ENCODE results near the gene LACC1. TPM values are rescaled to one million over a fixed set of nuclear protein-coding genes. Genes with fewer than 3 reads are reported as not detected.

Gene LACC1
- total and polyA plus RNA-seq, 2 donors (not counting 3 experiments of a cell fraction or from before 2014, with no cell fraction given), result 1.2 to 4.0 TPM

DNA sequence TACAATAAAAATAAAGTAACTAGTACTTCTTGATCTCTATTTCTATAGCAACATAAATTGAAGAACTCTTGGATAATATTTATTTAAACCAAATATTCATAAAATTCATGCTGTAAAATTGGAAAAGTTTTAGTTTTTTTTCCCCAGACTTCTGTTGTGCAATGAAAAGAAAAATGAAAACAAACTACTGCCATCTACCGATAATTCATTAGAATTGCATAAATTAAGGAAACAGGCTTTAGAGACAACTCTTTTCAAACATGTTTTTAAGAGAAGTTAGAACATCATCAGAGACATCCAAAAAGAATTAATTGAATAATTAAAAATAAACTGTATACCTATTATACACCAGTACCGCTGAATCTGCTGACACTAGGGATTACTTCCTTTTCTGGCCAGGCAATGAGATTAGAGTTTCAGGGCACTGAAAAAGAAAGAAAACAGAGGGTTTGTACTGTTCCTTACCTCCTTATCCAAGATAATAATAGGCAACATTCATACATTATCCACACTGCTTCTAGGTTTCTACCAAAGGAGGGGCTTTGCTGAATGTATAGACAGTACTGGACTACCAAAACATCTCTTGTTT lies 5.1 kb upstream of the LACC1 start:
- DNase-seq (ENCODE audit: low read depth, low spot score) (peak; percentile 34), FAIRE-seq (peak; percentile 60)
- Histone ChIP-seq H3K4me2 (ENCODE audit: insufficient read depth, low read length) (no peak overlapping the region), H3K79me2 (ENCODE audit: control insufficient read depth, insufficient read depth, low read length) (no peaks in the 10 kb centered on the region), H3K27me3 (ENCODE audit: control insufficient read depth in 2 of 2, insufficient read depth in 2 of 2, low read length in 2 of 2) (no peaks in the 10 kb centered on the region), H3K4me1 (ENCODE audit: control insufficient read depth, extremely low read depth, insufficient read depth, low read length) (peaks cover 8% of the 10 kb centered on the region), H3K27ac (ENCODE audit: insufficient read depth, low read depth, low read length) (no peak overlapping the region), H2AFZ (ENCODE audit: low read depth, low read length) (no peak overlapping the region), H3K4me3 (replicated peaks in 1 of 3; ENCODE audit: insufficient read depth in 1 of 3, low read depth in 1 of 3, low read length in 3 of 3) (no peak overlapping the region), H3K9me3 (replicated peaks; ENCODE audit: control insufficient read depth, insufficient read depth, low read length) (no peaks in the 10 kb centered on the region), H3K36me3 (ENCODE audit: control insufficient read depth in 2 of 2, extremely low read depth in 1 of 2, insufficient read depth in 2 of 2, low read length in 2 of 2) (peaks cover 0 to 3% of the 10 kb centered on the region in 2 experiments), H3K9ac (replicated peaks; ENCODE audit: extremely low read depth, insufficient read depth, low read length) (no peak overlapping the region), H4K20me1 (replicated peaks; ENCODE audit: control insufficient read depth, extremely low read depth, insufficient read depth, low read length) (peaks cover 2% of the 10 kb centered on the region), H3K9me1 (replicated peaks; ENCODE audit: control insufficient read depth, extremely low read depth, insufficient read depth, low read length) (no peaks in the 10 kb centered on the region)
- POLR2A ChIA-PET, result no interaction called here
- BruUV-seq (replicated peaks), result no TSS peak
- TF ChIP-seq JUN (IDR thresholded peaks at IDR 0.05; ENCODE audit: borderline replicate concordance, insufficient read depth, insufficient read length, low read depth), result no peak
- TF ChIP-seq, protein P1, sequence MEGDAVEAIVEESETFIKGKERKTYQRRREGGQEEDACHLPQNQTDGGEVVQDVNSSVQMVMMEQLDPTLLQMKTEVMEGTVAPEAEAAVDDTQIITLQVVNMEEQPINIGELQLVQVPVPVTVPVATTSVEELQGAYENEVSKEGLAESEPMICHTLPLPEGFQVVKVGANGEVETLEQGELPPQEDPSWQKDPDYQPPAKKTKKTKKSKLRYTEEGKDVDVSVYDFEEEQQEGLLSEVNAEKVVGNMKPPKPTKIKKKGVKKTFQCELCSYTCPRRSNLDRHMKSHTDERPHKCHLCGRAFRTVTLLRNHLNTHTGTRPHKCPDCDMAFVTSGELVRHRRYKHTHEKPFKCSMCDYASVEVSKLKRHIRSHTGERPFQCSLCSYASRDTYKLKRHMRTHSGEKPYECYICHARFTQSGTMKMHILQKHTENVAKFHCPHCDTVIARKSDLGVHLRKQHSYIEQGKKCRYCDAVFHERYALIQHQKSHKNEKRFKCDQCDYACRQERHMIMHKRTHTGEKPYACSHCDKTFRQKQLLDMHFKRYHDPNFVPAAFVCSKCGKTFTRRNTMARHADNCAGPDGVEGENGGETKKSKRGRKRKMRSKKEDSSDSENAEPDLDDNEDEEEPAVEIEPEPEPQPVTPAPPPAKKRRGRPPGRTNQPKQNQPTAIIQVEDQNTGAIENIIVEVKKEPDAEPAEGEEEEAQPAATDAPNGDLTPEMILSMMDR (IDR thresholded peaks at IDR 0.05; ENCODE audit: extremely low read depth in 1 of 2, insufficient read depth in 1 of 2, low read depth in 1 of 2, low read length in 2 of 2), result peak; percentile 19 to 28
- CTCF ChIA-PET, result interaction anchor here (0.9 to 2.1 kb wide), 7 partner anchors 43 to 1540 kb away, joined by 3 to 11 read pairs (median 3); no protein-coding TSS in a partner anchor
- intact Hi-C loops (cut with micrococcal nuclease), result loop anchor here (1.0 to 10.0 kb wide), 6 partner anchors 67 to 1280 kb away; no protein-coding TSS in a partner anchor
- dilution Hi-C loops (cut with MboI; ENCODE audit: extremely low pct_ligation_motif_present, low sequenced_read_pairs), result no loop called here

DNA sequence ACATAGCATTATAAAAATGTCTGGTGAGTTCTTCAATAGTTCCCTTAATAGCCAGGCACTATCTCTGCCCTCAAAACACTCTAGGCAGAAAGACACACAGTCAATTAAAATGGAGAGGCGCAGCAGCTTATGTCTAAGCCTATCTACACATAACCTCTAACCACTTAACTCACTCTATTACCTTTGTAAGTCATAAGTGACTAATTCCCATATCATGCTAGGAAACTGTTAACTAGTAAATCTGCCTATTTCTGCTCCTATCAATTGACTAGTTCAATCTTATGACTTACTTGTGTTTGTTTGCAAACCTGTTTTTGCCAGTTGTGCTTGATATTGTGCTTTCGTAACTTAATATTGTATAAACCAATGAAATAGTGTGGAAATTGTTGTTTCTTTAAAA lies 3.3 kb upstream of the LACC1 start:
- ChIA-PET CTCF (interaction anchor here (1.0 to 2.1 kb wide), 5 partner anchors 28 to 1281 kb away, joined by 3 to 10 read pairs (median 3); no protein-coding TSS in a partner anchor), POLR2A (no interaction called here)
- dilution Hi-C loops (cut with MboI; ENCODE audit: extremely low pct_ligation_motif_present, low sequenced_read_pairs), result no loop called here
- H3K4me2 ChIP-seq (ENCODE audit: insufficient read depth, low read length), result no peak overlapping the region
- intact Hi-C loops (cut with micrococcal nuclease), result loop anchor here (10.0 kb wide), 1 partner anchor 512 kb away; no protein-coding TSS in a partner anchor
- H4K20me1 ChIP-seq (replicated peaks; ENCODE audit: control insufficient read depth, extremely low read depth, insufficient read depth, low read length), result peaks cover 2% of the 10 kb centered on the region
- H3K4me3 ChIP-seq (replicated peaks in 1 of 3; ENCODE audit: insufficient read depth in 1 of 3, low read depth in 1 of 3, low read length in 3 of 3), result no peak overlapping the region
- DNase-seq (ENCODE audit: low read depth, low spot score) (no peak), FAIRE-seq (no peak)
- no TSS peak for BruUV-seq (replicated peaks)
- H3K79me2 ChIP-seq (ENCODE audit: control insufficient read depth, insufficient read depth, low read length), result no peaks in the 10 kb centered on the region
- peaks cover 0 to under 1% of the 10 kb centered on the region in 2 experiments for H3K36me3 ChIP-seq (ENCODE audit: control insufficient read depth in 2 of 2, extremely low read depth in 1 of 2, insufficient read depth in 2 of 2, low read length in 2 of 2)
- H3K9ac ChIP-seq (replicated peaks; ENCODE audit: extremely low read depth, insufficient read depth, low read length), result no peak overlapping the region
- no peak overlapping the region for H3K27ac ChIP-seq (ENCODE audit: insufficient read depth, low read depth, low read length)
- H2AFZ ChIP-seq (ENCODE audit: low read depth, low read length), result no peak overlapping the region
- no peaks in the 10 kb centered on the region for H3K9me3 ChIP-seq (replicated peaks; ENCODE audit: control insufficient read depth, insufficient read depth, low read length)
- H3K9me1 ChIP-seq (replicated peaks; ENCODE audit: control insufficient read depth, extremely low read depth, insufficient read depth, low read length), result no peaks in the 10 kb centered on the region
- H3K27me3 ChIP-seq (ENCODE audit: control insufficient read depth in 2 of 2, insufficient read depth in 2 of 2, low read length in 2 of 2), result no peaks in the 10 kb centered on the region
- H3K4me1 ChIP-seq (ENCODE audit: control insufficient read depth, extremely low read depth, insufficient read depth, low read length), result peaks cover 11% of the 10 kb centered on the region
- no peak for TF ChIP-seq MYC (IDR thresholded peaks at IDR 0.05; ENCODE audit: low read depth, low read length)
- no peak for TF ChIP-seq POLR2AphosphoS5 (IDR thresholded peaks at IDR 0.05; ENCODE audit: insufficient read depth, low read depth, low read length)
- no peak for TF ChIP-seq GATA2 (IDR thresholded peaks at IDR 0.05; ENCODE audit: insufficient read depth, insufficient read length, low read depth, low read length)
- no peak for TF ChIP-seq POLR2A (IDR thresholded peaks at IDR 0.05; ENCODE audit: low read depth, low read length)
- TF ChIP-seq, protein P2, sequence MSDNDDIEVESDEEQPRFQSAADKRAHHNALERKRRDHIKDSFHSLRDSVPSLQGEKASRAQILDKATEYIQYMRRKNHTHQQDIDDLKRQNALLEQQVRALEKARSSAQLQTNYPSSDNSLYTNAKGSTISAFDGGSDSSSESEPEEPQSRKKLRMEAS (IDR thresholded peaks at IDR 0.05; ENCODE audit: insufficient read depth, insufficient read length), result no peak
- TF ChIP-seq, protein P1 (IDR thresholded peaks at IDR 0.05; ENCODE audit: extremely low read depth in 1 of 2, insufficient read depth in 1 of 2, low read depth in 1 of 2, low read length in 2 of 2), result no peak
- TF ChIP-seq EZH2 (IDR thresholded peaks at IDR 0.05; ENCODE audit: borderline replicate concordance, low read depth, low read length, severe bottlenecking), result no peak
- TF ChIP-seq FOS (IDR thresholded peaks at IDR 0.05; ENCODE audit: borderline replicate concordance, insufficient read depth, low read length), result no peak
- no peak for TF ChIP-seq JUN (IDR thresholded peaks at IDR 0.05; ENCODE audit: borderline replicate concordance, insufficient read depth, insufficient read length, low read depth)
